Breast epithelium (tissue), 3 donors: ENCODE measurements around the gene CPEB1.

Experiments
- POLR2AphosphoS5 ChIP-seq, 3 donors: sonication (generic); formaldehyde crosslinking; IDR thresholded peaks; one replicate each; pipeline ENCODE4 v1.6.1; 2017; ENCODE audit warnings: antibody characterized with exemption in 3 of 3
- TF ChIP-seq, protein P1 (sequence below), 3 donors: fragments of 450-650 bp; IDR thresholded peaks; one replicate each; pipeline ENCODE4 v1.5.1; 2016 to 2017; ENCODE audit warnings: antibody characterized with exemption in 3 of 3, mild to moderate bottlenecking in 3 of 3, moderate library complexity in 3 of 3

DNA sequence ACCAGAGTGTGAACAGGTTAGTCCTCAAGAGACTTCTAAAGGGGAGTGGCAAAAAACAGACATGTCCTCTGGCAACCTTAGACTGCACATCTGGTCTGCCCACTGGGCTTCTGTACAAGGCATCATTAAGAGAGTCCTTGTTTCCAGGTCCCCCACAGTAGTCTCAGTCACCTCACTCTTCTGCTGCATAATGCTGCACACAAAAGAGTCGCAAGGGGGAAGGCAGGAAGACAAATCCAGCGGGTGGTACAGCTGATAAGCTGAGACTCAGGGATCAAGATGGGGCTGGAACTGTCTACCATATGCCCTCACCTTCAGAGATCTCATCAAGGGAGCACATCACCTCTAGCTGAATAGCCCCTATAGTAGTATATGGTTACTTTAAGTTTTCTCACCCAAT, 79.5 kb downstream of the CPEB1 start:
- TF ChIP-seq, protein P1, sequence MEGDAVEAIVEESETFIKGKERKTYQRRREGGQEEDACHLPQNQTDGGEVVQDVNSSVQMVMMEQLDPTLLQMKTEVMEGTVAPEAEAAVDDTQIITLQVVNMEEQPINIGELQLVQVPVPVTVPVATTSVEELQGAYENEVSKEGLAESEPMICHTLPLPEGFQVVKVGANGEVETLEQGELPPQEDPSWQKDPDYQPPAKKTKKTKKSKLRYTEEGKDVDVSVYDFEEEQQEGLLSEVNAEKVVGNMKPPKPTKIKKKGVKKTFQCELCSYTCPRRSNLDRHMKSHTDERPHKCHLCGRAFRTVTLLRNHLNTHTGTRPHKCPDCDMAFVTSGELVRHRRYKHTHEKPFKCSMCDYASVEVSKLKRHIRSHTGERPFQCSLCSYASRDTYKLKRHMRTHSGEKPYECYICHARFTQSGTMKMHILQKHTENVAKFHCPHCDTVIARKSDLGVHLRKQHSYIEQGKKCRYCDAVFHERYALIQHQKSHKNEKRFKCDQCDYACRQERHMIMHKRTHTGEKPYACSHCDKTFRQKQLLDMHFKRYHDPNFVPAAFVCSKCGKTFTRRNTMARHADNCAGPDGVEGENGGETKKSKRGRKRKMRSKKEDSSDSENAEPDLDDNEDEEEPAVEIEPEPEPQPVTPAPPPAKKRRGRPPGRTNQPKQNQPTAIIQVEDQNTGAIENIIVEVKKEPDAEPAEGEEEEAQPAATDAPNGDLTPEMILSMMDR (IDR thresholded peaks at IDR 0.05): no peak
- TF ChIP-seq POLR2AphosphoS5 (IDR thresholded peaks at IDR 0.05): no peak
